ENCODE results near the gene ADAMTS13. TPM values are rescaled to one million over a fixed set of nuclear protein-coding genes. Genes with fewer than 3 reads are reported as not detected.

Gene ADAMTS13
- polyA plus RNA-seq, 1 experiment, result 0.86 TPM

- H3K27me3 ChIP-seq (ENCODE audit: control insufficient read depth, insufficient read depth, low read length), result no peaks in the 10 kb centered on the region
- ChIA-PET POLR2A (no interaction called here), CTCF (no interaction called here)
- no peak overlapping the region for H3K27ac ChIP-seq (ENCODE audit: low read depth, low read length)
- H3K4me3 ChIP-seq (ENCODE audit: low read depth, low read length), result no peak overlapping the region
- H3K9me3 ChIP-seq (ENCODE audit: control insufficient read depth, insufficient read depth, low read length), result peaks cover 6% of the 10 kb centered on the region; the same call in 1 of the 2 replicates
- TF ChIP-seq CTCF (IDR thresholded peaks at IDR 0.05; ENCODE audit: low read depth, low read length), result no peak
- DNase-seq (ENCODE audit: low read depth, low spot score), result no peak
Measured at GRCh38 chr9:133382507-133383141, 39.5 kb upstream of the ADAMTS13 start.

- H3K27me3 ChIP-seq (ENCODE audit: control insufficient read depth, insufficient read depth, low read length), result no peaks in the 10 kb centered on the region
- no peak overlapping the region for H3K27ac ChIP-seq (ENCODE audit: low read depth, low read length)
- DNase-seq (ENCODE audit: low read depth, low spot score), result no peak
- CTCF ChIA-PET, result no interaction called here
- no peak for TF ChIP-seq CTCF (IDR thresholded peaks at IDR 0.05; ENCODE audit: low read depth, low read length)
- H3K9me3 ChIP-seq (ENCODE audit: control insufficient read depth, insufficient read depth, low read length), result peaks cover under 1% of the 10 kb centered on the region; the same call in 1 of the 2 replicates
- H3K4me3 ChIP-seq (ENCODE audit: low read depth, low read length), result no peak overlapping the region
- POLR2A ChIA-PET, result no interaction called here
Measured at GRCh38 chr9:133383438-133383837, 38.7 kb upstream of the ADAMTS13 start.

GRCh38 chr9:133384736-133385321 lies 37.3 kb upstream of the ADAMTS13 start:
- peaks cover 3% of the 10 kb centered on the region for H3K27me3 ChIP-seq (ENCODE audit: control insufficient read depth, insufficient read depth, low read length)
- POLR2A ChIA-PET, result no interaction called here
- DNase-seq (ENCODE audit: low read depth, low spot score), result no peak
- no peaks in the 10 kb centered on the region for H3K9me3 ChIP-seq (ENCODE audit: control insufficient read depth, insufficient read depth, low read length)
- no peak overlapping the region for H3K27ac ChIP-seq (ENCODE audit: low read depth, low read length)
- no peak for TF ChIP-seq CTCF (IDR thresholded peaks at IDR 0.05; ENCODE audit: low read depth, low read length)
- CTCF ChIA-PET, result no interaction called here
- H3K4me3 ChIP-seq (ENCODE audit: low read depth, low read length), result no peak overlapping the region

GRCh38 chr9:133385452-133385851 lies 36.7 kb upstream of the ADAMTS13 start:
- TF ChIP-seq CTCF (IDR thresholded peaks at IDR 0.05; ENCODE audit: low read depth, low read length), result no peak
- no peak for DNase-seq (ENCODE audit: low read depth, low spot score)
- Histone ChIP-seq H3K27me3 (ENCODE audit: control insufficient read depth, insufficient read depth, low read length) (peaks cover 3% of the 10 kb centered on the region), H3K9me3 (ENCODE audit: control insufficient read depth, insufficient read depth, low read length) (no peaks in the 10 kb centered on the region), H3K4me3 (ENCODE audit: low read depth, low read length) (no peak overlapping the region), H3K27ac (ENCODE audit: low read depth, low read length) (no peak overlapping the region)
- ChIA-PET POLR2A (interaction anchor here (0.9 kb wide), 1 partner anchor 10 kb away, joined by 3 read pairs; no protein-coding TSS in a partner anchor), CTCF (no interaction called here)

- DNase-seq (ENCODE audit: low read depth, low spot score), result no peak
- Histone ChIP-seq H3K27me3 (ENCODE audit: control insufficient read depth, insufficient read depth, low read length) (peaks cover 3% of the 10 kb centered on the region), H3K9me3 (ENCODE audit: control insufficient read depth, insufficient read depth, low read length) (no peaks in the 10 kb centered on the region), H3K4me3 (ENCODE audit: low read depth, low read length) (no peak overlapping the region), H3K27ac (ENCODE audit: low read depth, low read length) (no peak overlapping the region)
- CTCF ChIA-PET, result no interaction called here
- POLR2A ChIA-PET, result interaction anchor here (0.9 kb wide), 1 partner anchor 11 kb away, joined by 3 read pairs; no protein-coding TSS in a partner anchor
- TF ChIP-seq CTCF (IDR thresholded peaks at IDR 0.05; ENCODE audit: low read depth, low read length), result no peak
Measured at GRCh38 chr9:133386338-133386737, 35.8 kb upstream of the ADAMTS13 start.
